HG02759 (cell line): ENCODE results near the gene DAND5.
"Not testable (repeated sequence)": the region's sequence is repeated elsewhere in the genome, so short reads cannot be mapped to it uniquely, and the experiment has no call there.

ENCODE experiments used
- ATAC-seq: cut with Tn5 transposase; IDR thresholded peaks from one replicate; pipeline ENCODE4 v1.9.1; 2021; ENCODE audit warnings: mild to moderate bottlenecking, moderate library complexity; ENCODE audit not compliant: unreplicated experiment

The DAND5 gene

DNA sequence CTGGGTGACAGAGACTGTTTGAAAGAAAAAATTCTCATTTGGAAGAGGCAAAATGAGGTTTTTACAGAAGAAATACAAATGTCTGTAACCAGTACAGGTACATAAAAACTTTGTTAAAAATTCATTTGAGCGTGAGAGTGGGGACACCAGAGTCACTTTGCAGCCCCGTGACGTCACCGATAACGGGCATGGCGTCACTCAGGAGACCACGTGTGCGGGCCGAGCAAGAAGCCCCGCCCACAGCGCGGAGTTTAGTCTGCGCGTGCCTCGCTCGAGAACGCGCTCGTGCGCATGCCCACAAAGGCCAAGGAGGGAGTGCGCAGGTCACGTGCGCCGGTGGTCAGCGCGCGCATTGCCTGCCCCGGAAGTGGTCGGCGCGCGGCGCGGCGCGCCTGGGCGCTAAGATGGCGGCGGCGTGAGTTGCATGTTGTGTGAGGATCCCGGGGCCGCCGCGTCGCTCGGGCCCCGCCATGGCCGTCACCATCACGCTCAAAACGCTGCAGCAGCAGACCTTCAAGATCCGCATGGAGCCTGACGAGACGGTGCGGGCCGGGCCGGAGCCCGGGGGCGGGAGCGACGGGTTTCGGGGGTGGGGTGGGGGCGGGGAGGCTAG is 23.8 kb upstream of the DAND5 start, which contains the start of gene RAD23A:
RAD23A (plus strand) TSS at position 384 of the 613 bp plus-strand sequence; CDS start at position 471, 87 bp downstream.
- ATAC-seq = peak; percentile 87

DNA sequence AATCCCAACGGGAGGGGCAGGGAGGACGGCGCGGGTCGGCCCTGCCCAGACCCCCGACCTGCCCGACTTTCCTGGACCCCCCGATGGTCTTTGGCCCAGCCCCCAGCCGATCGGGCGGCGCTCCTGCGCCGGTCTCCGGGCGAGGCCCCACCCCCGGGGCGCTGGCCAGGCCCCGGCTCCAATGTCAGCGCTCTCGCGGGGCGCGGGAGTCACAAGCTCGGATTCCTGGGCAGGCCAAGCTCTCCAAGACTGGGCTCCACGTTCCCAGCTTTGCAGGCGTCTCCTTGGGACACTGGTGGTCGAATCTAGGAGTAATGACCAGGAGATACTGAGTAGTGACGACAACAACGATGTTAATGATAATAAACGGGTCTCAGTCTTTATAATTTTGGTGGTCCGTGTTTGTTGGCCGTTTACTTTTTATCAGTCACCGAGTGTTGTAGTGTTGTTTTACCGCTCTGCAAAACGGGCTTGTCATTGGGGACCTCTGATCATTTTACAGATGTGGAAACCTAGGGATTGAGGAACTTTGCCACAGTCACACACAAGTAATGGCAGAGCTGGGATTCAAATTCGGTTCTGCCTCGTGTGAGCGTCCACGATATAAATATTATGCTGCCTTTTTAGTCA is 23.2 kb upstream of the DAND5 start:
- peak; percentile 45 for ATAC-seq

DNA sequence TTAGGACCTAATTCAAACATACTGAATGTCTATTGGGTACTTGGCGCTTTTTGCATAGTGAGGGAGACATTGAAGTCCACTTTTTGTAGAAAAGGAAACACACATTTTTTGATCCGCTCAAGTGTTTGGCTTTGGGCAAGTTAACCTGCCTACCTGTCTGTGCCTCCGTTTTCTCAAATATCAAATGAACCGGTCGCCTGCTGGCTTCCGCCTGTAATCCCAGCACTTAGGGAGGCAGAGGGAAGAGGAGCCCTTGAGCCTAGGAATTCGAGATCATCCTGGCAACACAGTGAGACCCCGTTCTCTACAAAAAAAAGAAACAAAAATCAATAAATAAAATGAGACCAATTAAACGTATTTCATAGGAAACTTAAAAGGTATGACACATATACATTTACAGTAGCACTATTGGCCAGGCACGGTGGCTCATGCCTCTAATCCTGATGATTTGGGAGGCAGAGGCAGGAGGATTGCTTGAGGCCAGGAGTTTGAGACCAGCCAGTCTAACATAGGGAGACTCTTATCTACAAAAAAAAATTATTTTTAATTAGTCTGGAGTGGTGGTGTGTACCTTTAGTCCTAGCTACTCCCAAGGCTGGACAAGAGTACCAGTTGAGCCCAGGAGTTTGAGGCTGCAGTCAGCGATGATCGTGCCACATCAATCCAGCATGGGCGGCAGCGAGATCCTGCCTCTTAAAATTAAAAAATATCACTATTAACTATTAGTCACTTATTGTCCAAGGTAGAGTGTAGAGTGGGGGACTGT is 22.5 kb upstream of the DAND5 start:
- no peak for ATAC-seq

- no peak for ATAC-seq
These were observed 21.4 kb upstream of the DAND5 start for GRCh38 chr19:12947702-12948611.

- no peak for ATAC-seq
These were observed 20.6 kb upstream of the DAND5 start for GRCh38 chr19:12948612-12949362.

- no peak for ATAC-seq
These were observed 19.8 kb upstream of the DAND5 start for GRCh38 chr19:12949363-12950283.

DNA sequence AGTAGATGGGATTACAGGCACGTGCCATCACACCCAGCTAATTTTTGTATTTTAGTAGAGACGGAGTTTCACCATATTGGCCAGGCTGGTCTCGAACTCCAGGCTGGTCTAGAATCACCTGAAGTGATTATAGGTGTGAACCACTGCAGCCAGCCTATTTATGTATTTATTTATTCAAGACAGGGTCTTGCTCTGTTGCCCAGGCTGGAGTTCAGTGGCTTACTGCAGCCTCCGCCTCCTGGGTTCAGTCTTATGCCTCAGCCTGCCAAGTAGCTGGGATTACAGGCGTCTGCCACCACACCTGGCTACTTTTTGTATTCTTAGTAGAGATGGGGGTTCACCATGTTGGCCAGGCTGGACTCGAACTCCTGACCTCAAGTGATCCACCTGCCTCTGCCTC is 17.3 kb upstream of the DAND5 start:
- not testable (repeated sequence) for ATAC-seq

DNA sequence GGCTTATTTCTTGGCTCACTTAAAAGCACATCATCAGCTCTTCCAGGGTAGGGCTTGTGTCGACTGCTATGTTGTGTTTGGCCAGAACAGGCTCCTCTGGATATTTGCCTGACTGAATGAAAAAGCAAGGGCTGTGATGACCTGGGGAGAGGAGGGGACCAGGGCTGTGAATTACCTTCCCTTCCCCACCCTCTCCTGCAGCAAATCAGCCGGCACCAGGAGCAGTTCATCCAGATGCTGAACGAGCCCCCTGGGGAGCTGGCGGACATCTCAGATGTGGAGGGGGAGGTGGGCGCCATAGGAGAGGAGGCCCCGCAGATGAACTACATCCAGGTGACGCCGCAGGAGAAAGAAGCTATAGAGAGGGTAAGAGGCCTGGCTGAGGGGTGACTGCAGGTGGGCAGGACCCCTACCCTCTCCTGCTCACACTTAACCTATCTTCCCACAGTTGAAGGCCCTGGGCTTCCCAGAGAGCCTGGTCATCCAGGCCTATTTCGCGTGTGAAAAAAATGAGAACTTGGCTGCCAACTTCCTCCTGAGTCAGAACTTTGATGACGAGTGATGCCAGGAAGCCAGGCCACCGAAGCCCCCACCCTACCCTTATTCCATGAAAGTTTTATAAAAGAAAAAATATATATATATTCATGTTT is 16.8 kb upstream of the DAND5 start:
- no peak for ATAC-seq

DNA sequence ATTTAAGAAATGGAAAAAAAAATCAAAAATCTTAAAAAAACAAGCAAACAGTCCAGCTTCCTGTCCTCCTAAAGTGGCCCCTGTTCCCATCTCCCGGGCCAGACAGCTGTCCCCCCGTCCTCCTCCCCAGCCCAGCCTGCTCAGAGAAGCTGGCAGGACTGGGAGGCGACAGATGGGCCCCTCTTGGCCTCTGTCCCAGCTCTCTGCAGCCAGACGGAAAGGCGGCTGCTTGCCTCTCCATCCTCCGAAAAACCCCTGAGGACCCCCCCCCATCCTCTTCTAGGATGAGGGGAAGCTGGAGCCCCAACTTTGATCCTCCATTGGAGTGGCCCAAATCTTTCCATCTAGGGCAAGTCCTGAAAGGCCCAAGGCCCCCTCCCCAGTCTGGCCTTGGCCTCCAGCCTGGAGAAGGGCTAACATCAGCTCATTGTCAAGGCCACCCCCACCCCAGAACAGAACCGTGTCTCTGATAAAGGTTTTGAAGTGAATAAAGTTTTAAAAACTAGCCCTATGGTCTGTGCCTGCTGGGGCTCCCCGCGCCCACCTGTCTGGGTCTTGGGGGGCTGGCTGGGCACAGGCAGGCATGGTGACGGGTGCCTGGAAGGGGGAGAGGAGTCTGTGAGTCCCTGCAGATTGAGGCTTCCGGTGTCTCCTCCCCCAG is 16.1 kb upstream of the DAND5 start:
- ATAC-seq = no peak

DNA sequence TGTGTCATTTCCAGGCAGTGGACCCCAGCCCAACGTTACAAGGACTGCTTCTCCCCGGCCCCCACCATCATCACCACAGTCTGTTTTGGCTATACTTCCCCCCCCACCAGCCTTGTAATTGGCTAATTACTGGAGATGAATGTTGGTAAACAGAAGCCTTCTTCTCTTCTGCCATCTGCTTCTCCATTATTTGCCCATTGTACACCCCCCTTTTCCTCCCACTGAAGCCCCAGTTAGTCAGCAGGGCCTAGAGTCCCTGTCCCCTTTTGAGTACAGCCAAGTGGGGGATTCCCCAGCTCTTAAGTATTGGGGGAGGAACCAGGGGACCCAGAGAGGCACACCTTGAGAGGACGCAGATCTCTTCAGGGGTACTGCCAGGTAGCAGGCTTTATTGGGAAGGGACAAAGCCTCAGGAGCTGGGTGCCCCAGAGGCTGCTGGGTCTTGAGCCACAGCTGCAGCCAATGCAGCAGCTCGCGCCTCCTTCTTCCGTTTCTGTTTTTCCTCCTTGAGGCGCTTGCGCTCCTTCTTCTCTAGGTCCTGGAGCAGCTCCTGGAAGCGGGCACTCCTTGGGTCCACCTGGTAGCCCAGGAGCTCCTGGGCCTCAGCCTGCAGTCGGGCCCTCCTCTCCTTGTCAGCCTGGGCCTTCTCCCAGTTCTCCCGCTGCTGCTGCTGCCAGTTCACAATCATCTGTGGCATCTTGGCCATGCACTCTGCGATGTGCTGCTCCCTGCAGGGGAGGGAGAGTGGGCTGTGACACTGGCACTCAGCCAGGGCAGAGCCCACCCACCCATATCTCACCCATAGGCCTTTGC is 15.4 kb upstream of the DAND5 start:
- ATAC-seq = no peak

- ATAC-seq = no peak
These were observed 14.8 kb upstream of the DAND5 start for GRCh38 chr19:12954612-12954962.

GRCh38 chr19:12955575-12955974 is 13.8 kb upstream of the DAND5 start:
- not testable (repeated sequence) for ATAC-seq

- ATAC-seq = no peak
These were observed 13.4 kb upstream of the DAND5 start for GRCh38 chr19:12955996-12956395.

GRCh38 chr19:12956446-12957388 is 12.7 kb upstream of the DAND5 start, which contains the start of gene GADD45GIP1:
Gene GADD45GIP1 (minus strand): TSS chr19:12957223. CDS start chr19:12957212, 11 bp downstream.
- peak; percentile 77 for ATAC-seq

DNA sequence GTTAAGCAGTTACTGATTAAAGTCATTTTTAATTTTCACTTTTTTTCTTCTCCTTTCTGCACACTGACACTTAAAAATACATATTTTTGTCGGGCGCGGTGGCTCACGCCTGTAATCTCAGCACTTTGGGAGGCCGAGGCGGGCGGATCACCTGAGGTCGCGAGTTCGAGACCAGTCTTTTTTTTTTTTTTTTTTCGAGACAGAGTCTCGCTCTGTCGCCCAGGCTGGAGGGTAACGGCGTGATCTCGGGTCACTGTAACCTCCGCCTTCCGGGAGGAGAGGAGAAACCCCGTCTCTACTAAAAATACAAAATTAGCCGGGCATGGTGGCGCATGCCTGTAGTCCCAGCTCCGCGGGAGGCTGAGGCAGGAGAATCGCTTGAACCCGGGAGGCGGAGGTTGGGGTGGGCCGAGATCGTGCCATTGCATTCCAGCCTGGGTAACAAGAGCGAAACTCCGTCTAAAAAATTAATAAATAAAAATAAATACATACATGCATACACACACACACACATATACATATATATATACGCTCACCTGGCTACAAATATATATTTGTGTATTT is 11.9 kb upstream of the DAND5 start:
- ATAC-seq = not testable (repeated sequence)

GRCh38 chr19:12959481-12959880 is 9.9 kb upstream of the DAND5 start:
- ATAC-seq = no peak
